IPS DF 19.7 (cell line): ENCODE results near the gene CD4.
A peak's percentile ranks its signal among the peaks of the same experiment; 100 is the strongest.

Experiments
- DNase-seq: peaks from one replicate; pipeline ENCODE4 v3.0.0-alpha.2; 2013; ENCODE audit warnings: low read depth, low spot score

CD4 gene

DNA sequence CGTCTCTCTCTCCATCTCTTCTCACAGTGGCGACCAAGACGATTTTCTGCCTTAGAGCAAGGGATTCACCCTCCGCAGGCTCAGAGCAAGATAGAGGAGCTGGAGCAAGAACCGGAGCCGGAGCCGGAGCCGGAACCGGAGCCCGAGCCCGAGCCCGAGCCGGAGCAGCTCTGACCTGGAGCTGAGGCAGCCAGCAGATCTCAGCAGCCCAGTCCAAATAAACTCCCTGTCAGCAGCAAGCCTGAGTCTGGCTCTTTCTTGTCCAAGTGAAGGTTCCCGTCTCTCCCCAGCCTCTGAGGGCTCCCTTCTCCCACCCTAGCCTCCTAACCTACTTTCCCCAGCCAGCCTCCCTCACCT, 11.1 kb upstream of the CD4 start:
- no peak for DNase-seq

DNA sequence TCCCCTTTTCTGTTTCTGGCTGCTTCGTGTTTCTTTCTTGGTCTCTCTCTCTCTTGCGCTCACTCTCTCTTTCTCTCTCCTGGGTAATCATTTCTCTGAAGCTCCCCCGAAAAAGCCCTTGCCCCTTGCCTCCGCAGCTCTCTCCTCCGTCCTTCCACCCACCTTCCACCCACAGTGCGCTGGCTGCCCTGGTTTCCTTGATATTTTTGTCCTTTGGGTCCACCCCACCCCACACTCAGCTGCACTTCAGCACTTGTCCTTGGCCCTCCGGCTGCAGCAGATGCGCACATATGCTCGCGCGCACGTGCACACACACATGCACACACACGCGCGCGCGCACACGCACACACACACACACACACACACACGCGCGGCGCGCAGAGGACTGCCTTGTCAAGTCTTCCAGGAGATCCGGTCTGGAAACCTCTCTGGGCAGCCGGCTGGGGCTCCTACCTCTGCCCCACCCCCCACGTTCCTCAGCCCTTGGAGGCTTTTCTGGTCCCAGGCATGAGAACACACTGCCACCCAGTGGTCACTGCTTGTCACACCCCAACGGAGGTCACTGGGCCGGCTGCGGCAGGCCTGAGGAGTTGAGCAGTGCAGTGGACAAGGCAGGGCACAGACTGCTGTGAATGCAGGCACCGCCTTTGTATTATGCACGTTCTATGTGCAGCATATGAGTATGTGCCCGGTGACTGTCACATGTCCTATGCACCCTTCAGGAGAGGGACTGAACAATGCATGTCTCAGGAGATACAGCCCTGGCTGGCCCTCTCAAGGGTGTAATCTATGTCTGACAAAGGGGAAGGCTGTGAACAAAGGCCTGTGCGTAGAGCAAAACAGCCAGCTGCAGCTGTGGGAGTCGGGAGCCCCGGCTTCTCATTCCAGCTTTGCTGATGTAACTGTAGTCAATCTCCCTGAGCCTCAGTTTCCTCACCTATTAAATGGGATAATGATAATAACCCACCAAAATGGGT, 10.5 kb upstream of the CD4 start:
- peak; percentile 86 for DNase-seq

DNA sequence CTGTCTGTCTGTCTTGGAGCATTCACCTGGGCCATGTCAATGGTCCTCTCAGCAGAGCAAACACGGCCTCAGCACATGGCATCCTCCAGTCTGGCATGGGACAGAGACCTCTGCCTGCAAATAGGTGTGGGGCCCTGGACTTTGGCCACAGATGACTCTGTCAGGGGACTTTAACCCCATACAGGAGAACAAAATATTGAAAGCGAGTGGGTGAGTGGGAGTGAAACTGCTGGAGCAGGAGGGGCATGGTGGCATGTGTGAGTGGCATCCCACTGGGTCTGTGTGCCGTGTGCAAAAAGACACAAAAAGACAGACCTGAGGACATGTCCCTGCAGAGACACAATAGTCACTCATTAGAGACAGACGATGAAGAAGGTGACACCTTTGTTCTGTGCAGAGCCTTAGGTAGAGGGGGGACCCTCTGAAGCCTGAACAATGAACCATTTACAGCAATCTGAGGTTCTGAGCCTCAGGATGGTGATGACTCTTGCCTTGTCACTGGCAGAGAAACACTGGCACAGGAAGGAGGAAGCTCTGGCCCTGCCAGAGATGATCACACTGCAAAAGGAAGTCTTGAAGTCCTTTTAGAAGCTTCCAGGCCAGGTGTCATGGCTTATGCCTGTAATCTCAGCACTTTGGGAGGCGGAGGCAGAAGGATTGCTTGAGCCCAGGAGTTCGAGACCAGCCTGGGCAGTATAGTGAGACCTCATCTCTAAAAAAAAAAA, 9.5 kb upstream of the CD4 start:
- DNase-seq: no peak

DNA sequence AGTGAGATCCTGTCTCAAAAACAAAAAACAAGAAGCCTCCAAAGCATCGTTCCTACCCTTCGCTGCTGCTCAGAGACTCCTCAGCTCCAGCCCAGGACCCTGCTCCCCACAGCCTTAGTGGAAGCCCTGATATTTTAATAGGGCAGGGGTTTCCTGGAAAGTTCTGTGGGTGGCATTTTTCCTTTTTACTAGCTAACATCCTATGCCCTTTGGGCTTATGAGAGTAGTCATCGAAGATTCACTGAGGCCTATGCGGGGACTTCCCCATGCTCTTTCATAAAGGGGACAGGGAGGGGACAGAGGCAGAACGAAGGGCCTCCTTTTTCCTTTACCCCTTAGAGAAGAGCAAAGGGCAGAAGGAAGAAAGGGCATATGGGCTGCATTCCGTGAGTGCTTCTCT, 8.8 kb upstream of the CD4 start:
- DNase-seq: no peak

DNA sequence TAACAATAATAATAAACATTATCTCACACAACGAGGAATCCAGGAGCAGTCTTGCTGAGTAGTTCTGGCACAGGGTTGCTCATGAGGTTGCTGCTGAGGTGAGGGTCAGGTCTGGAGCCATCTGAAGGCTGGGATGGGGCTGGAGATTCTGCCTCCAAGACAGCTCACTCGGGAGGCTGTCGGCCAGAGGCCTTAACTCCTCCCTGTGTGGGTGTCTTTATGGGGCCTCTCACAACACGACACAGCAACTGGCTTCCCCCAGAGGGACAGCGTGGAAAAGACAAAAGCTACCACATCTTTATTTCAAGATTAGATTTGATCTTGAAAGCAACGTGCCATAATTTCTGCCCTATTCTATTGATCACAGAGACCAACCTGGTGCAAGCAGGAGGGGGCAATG, 7.2 kb upstream of the CD4 start:
- DNase-seq: no peak

DNA sequence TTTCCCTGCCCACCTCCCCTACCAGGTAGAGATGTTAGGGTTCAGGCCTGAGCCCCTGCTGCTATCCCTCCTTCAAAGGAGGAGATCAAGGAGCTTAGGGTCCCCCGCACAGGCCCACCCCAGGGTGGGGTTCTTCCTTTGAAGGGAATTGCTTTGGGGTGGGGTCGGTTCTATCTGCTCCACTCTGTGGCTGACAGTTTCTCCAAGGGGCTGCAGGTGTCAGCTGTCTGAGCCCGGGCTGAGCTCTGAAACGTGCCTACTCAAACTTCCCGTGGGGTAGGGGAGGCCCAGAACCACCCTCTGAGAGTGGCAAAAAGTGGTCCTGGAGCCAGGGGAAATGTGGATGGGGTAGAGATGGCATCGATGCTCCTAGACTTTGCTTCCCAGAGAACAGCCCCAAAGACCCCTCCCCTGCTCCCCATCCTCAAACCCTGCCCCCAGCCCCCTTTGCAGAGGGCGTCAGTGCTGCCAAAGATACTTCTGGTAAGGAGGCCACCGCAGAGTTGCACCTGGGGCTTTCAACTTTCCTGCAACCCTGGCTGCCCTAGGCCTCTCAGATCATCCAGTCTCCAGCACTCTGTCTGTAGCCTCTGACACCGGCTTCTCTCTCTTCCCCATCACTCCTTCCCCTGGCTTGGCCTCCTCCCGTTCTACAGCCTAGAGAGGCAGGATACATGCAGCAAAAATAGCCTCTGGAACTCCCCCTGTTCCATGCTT, 6.3 kb upstream of the CD4 start:
- DNase-seq: no peak

DNA sequence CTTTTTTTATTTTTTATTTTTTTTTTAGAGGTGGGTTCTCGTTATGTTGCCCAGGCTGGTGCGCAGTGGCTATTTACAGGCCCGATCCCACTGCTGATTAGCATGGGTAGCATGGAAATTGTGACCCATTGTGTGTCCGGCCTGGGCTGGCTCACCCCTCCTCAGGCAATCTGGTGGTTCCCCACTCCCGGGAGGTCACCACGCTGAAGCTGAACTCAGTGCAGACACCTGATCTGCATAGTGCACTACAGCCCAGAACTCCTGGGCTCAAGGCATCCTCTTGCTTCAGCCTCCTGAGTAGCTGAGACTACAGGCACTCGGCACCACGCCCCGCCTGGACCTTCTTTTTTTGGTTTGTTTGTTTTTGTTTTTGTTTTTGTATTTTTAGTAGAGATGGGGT, 5.5 kb upstream of the CD4 start:
- no peak for DNase-seq

DNA sequence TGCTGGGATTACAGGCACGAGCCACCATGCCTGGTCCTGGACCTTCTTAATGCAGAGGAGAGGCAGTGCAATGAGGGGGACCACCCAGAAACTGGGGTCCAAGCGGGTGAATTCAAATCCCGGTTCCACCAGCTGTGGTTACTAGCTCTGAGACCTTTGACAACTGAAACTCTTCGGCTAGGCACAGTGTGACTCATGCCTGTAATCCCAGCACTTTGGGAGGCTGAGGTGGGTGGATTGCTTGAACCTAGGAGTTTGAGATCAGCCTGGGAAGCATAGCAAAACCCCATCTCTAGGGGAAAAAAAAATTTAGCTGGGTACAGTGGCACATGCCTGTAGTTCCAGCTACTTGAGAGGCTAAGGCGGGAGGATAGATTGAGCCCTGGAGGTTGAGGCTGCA, 5.0 kb upstream of the CD4 start:
- DNase-seq: no peak

DNA sequence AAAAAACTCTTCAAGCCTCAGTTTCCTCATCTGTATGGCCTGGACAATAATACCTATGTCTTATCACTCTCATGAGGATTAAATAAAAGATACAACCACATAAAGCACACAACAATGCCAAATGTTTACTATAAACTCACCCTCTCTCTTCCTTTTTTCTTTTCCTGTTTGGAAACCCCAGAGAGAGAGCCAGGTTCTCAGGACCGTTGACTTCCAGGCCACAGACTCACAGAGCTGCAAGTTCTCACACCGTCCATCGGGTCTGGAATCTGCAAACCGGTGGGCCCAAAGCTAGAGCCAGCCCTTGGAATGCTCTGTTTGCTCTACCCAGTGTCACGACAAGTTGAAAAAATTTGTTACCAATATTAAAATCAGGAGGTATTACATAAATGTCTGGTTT, 4.6 kb upstream of the CD4 start:
- DNase-seq: no peak

DNA sequence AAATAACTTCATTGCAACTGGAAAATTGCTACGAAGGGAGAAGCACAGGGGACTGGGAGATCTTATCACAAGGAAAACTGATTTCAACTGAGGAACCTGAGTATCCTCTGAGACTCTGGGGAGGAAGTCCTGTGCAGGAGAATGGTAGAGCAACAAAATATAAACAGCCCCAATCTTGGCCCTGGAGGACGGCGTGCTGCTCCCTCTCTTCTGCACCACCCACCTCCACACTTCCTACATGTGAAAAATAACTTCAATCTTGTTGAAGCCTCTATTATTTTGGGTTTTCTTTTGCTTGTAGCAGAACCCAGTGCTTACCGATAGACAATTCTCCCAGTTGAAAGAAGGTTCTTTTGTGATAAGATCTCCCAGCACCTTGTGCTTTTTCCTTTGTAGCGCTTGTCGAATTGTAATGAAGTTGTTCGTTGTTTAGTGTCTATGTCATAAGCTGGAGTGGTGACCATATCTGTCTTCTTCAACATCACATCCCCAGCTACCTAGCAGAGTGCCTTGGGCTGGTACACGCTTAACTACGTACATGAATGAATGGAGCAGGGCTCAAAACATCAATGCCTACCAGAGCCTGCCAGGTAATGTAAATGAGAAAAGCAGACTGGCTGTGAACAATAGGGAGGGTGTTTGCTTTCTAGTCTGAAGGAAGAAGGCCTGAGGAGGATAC, 2.8 kb upstream of the CD4 start:
- no peak for DNase-seq

DNA sequence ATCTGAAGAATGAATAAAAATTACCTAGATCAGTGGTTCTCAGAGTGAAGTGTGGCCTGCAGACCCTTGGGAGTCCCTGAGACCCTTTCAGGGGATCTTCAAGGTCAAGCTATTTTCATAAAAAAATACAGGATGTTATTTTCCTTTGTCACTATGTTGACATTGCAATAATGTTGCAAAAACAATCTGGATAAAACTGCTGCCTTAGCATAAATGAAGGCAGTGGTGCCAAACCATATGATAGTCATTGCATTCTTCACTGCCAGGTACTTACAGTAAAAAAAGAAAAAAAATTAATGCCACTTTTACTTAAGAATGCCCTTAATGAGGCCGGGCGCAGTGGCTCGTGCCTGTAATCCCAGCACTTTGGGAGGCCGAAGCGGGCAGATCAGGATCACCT, 2.0 kb upstream of the CD4 start:
- DNase-seq: no peak

DNA sequence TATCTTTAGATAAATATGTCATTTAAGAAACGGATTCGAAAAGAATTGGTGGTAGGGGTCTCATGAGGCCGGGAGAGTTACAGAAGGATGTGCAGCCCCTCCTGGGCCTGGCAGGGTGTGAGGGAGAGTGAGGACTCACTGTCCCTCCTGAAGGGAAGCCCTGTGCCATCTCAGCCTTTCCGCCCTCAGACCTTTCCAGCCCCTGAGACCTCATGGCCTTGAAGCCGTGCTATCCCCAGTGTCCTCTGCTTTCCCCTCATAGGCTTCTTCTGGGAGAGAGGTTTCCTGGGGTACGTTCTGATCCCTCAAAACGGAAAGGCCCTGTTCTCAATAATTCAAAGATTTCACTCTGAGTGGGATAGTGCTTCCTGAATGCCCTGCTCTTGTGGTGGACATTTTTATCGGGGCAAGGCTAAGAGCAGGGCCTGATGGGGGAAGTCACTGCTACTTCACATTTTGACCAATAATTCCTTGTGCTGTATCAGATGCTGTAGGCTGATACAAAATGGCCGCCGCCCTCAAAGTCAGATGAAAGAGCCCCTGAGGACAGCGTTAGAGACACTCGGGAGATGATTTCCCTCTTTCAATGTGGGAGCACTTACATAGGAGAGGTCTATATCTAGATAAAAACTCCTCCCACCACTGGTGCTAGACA, 1.3 kb downstream of the CD4 start:
- DNase-seq: no peak

DNA sequence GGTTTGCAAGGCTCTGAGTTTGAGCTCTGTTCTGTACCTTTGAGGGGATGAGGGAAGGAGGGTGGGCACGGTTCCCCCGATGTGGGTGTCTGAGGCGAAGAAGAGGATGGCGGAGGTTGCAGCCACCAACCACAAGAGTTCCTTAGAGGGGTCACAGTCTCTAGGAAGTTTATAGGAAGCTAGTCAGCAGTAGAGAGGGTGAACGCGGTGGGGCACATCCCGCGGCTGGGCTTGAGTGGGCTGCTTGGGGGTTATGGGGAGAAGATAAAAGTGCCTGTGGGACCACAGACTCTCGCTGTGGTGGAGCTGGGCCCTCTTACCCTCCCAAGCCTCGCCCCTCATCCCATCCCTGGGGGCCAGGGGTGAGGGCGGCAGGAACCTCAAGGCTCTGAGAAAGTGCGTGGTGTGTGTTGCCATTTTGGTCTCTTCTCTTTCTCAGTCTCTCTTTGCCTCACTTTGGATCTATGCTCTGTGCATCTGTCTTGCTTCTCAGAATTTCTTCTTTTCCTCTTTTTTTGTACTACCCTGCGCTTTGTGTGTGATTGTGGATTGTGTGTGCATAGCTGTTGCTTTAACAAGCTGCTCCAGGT, 2.7 kb downstream of the CD4 start:
- no peak for DNase-seq

DNA sequence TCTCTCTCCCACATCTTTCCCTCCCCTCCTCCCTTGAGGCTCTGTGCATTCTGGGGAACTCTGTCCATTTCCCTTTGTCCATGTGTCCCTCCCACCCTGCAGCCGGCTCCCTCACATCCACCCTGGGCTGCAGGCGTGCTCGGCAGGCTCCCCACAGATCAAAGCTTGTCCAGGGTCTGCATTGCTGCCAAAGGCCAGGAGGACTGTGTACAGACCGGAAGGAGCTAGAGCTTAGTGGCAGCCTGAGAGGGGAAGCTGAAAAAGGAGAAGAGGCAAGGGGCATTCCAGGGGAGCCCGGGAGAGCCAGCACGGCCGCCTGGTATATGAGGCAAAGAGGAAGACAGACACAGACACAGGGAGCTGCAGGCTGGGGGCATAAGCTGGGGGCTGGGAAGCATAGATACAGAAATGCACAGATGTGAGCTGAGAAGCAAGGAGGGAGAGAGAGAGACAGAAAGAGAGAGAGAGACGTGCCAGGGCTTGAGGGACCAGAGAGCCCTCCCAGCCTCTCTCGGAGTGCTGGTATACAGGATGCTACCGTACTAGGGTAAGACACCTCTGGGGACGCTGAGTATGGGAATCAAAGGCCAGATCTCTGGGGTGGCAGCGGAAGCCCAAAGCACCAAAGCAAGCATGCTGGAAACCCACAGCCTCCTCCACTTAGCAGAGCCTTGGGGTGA, 3.3 kb downstream of the CD4 start:
- DNase-seq: no peak

DNA sequence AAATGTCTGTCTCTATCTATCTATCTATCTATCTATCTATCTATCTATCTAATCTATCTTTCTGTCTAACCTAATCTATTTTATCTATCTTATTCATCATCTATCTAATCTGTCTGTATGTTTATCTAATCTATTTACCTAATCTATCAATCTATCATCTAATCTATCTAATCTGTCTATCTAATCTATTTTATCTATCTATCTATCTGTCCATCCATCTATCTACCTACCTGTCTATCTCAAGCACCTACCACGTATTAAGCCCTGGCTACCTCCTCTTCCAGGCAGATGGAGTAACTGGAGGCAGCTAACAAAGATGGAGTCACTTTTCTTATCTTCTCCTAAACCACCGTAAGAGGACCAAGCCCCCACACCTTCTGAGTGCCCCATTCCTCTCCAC, 5.8 kb downstream of the CD4 start:
- DNase-seq: no peak

DNA sequence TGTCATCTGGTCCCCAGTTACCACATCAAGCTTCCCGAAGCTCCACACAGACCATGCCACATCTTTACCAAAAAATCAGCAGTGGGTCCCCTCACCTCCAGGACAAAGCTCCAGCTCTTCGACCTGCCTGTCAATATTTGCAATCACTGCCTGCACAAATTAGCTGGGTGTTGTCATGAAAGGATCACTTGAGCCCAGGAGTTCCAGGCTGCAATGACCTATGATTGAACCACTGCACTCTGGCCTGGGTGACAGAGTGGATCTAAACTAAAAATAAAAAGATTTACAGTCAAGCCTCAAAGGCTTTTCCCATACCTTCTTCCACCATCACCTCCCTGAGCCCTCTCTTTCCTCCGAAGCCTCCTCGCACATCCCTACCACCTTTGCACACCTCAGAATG, 7.2 kb downstream of the CD4 start:
- DNase-seq: no peak

DNA sequence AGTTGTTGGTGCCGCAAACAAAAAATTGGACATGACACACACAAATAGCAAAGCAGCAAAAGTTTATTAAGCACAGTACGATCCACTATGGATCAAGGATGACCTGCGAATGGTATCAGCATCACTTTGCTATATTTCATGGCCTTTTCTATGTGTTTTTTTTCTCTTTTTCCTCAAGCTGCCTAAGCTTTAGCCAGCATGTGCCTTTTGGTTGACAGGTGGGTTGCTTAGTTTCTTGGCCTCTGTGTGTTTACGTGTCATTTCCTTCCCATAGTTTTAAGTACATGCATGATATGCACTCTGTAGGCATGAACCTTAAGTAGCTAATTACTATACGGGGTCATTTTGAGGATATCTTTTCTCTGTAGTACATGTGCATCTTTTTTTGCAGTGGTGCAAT, 9.8 kb downstream of the CD4 start:
- no peak for DNase-seq

DNA sequence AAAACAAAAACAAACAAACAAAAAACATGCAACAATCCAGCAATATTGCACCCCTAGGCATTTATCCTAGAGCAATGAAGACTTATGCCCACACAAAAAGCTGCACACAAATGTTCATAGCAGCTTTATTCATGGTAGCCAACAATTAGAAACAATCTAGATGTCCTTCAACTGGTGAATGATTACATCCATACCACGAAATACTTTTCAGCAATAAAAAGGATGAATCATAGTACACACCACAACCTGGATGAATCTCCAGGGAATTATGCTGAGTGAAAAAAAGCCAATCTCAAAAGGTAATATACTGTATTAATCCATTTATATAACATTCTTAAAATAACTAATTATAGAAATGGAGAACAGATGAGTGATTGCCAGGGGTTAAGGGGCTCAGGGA, 17.8 kb downstream of the CD4 start:
- DNase-seq: no peak

DNA sequence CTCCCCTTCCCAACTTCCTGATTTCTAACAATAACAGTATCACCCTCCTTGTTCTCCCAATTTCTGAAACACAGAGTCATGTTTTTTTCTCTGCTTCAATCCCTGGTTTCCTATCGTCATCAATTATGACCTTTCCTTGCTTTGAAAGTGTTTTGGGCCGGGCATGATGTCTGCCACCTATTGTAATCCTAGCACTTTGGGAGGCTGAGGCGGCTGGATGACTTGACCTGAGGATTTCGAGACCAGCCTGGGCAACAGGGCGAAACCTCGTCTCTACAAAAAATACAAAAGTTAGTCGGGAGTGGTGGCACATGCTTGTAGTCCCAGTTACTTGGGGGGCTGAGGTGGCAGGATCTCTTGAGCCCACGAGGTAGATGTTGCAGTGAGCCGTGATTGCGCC, 19.7 kb downstream of the CD4 start:
- no peak for DNase-seq

DNA sequence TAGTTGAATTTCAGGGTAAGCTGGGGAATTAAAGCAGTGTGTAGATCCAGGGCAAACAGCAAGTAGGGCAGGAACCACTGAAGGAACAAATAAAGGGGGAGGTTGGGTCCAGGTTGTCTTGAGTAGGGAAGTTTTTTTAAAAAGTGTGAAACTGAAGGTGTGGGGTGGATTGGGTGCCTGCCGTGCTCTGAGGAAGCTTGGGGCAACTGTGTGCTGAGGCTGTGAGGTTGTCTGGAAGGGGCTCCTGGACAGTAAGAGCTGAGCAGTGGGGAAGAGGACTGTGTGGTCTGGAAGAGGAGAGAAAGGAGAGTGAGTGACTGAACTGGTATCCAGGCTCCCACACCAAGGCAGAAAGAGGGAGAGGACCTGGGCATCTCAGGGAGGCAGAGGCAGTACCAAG, 21.4 kb downstream of the CD4 start:
- DNase-seq: no peak

DNA sequence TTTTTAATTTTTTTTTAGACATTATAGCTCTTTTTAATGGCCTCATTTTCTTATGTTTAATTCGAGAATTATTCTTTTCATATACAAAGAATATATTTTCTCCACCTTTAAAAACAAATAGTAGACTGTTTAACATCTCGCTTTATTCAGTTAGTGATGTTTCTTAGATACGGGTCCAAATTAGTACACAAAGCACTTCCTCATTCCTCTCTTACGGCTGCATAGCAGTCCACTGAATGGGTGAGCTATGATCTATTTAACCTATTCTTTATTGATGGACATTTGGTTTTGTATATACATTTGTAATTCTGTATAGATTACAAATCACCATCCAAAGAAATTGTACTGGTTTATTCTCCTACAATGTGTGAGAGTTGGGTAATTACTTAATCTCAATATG, 24.0 kb downstream of the CD4 start:
- no peak for DNase-seq
